Activated CD8-positive, alpha-beta memory T cell treated with anti-CD3 and anti-CD28 coated beads, Interleukin-2, amount 50 U/mL, for 24 hours (primary cell): Measurements from ENCODE around the gene SLC26A2.

ENCODE experiments used
- DNase-seq: peaks from one replicate; pipeline ENCODE4 v3.0.0-alpha.2; 2020; ENCODE audit errors: extremely low read depth

Gene SLC26A2

GRCh38 chr5:149960272-149961185, at the start of gene SLC26A2:
SLC26A2 (plus strand) TSS chr5:149960758; CDS start chr5:149977653, 16,895 bp downstream.
- DNase-seq = peak; percentile 88

DNA sequence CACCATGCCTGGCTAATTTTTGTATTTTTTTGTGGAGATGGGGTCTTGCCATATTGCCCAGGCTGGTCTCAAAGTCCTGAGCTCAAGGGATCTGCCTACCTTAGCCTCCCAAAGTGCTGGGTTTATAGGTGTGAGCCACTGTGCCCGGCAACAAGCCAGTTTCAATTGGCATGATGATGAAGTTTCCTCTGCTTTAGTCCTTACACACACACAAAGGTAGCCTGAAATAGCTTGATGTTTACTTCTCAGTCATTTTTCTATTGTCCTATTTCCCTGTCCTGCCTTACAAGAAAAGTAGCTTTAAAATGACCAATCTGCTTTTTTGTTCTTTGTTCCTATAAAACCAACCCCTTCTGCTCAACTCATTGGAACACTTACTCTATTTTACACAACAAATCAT, 49.5 kb upstream of the SLC26A2 start:
- DNase-seq = no peak

DNA sequence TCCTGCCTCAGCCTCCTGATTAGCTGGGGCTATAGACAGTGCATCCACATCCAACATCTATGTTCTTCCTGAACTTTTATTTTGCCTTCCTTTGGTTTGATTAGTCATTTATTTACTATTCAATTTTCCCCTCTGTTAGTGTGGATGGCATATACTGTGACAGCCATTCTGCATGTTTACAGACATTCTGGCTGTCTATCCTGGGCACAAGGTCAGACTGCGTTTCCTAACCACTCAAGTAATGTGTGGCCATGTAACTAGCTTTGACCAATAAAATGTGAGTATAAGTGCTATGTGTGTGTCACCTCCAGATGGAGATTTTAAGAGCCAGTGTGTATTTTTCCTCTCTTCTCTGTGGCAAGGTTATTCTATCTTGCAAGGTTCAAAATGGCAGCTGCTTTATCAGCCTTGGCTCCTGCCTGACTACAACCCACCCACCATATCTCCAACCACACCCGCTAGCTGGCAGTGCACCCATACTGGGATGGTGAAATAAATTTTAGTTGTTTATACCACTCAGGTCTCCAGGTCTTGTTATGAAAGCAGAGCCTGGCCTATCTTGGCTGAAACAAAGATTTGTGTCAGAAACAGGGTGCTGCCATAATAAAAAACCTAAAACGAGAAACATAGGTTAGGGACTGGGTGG, 48.2 kb upstream of the SLC26A2 start:
- DNase-seq = no peak

GRCh38 chr5:149913436-149914419, 46.8 kb upstream of the SLC26A2 start:
- no peak for DNase-seq

GRCh38 chr5:149915392-149916260, 44.9 kb upstream of the SLC26A2 start:
- no peak for DNase-seq

GRCh38 chr5:149916334-149917072, 44.1 kb upstream of the SLC26A2 start:
- no peak for DNase-seq

- no peak for DNase-seq
Observed at GRCh38 chr5:149917073-149917676, 43.4 kb upstream of the SLC26A2 start.

DNA sequence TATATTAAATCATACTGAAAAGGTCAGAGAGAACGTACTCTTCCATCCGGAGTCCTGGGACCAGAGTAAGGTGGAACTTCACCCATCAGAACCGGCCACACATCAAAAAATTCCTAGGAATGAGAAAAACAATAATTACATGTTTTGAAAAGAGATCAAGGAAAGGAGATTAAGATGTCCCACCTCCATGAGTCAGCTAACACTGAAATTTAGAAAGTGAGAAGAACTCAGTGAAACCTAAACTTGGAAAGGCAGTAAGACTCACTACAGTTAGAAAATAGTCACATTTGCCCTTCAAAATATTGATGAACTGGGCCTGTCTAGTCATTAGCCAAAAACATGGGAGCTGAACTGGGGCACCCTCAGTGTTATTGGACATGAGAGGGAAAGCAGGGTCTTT, 39.0 kb upstream of the SLC26A2 start:
- DNase-seq = no peak

- DNase-seq = no peak
Observed at GRCh38 chr5:149922950-149923349, 37.6 kb upstream of the SLC26A2 start.

GRCh38 chr5:149924486-149924885, 36.1 kb upstream of the SLC26A2 start:
- no peak for DNase-seq

DNA sequence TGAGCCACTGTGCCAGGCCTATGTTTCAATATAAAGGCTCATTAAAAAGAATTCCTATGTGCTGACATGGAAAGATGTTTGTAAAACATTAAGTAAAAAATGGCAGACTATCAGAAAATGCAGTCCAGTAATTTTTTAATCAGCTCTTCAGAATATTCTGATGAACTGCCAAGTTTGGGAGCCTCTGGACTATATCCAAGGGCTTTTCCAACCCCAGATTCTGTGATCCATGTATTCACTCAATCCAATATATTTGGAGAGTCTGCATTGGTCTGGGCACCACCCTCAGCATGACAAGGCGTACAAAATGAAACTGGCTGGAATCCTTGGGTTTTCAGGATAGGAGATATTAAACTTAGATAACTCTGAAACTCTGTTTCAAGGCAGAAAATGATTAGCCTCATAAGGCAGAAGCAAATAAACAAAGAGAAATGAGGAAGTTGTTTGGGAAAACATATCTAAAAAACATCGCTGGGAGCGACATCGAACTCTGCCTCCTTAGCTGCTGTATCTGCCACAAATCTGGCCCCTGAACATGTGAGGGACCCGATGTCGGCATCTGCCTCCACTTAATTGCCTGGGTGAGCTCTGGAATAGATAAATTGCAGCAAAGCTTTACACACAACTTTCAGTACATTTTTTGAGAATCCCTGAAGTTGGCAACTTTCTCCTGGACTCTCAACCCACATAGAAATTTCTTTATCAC, 30.4 kb upstream of the SLC26A2 start:
- no peak for DNase-seq

DNA sequence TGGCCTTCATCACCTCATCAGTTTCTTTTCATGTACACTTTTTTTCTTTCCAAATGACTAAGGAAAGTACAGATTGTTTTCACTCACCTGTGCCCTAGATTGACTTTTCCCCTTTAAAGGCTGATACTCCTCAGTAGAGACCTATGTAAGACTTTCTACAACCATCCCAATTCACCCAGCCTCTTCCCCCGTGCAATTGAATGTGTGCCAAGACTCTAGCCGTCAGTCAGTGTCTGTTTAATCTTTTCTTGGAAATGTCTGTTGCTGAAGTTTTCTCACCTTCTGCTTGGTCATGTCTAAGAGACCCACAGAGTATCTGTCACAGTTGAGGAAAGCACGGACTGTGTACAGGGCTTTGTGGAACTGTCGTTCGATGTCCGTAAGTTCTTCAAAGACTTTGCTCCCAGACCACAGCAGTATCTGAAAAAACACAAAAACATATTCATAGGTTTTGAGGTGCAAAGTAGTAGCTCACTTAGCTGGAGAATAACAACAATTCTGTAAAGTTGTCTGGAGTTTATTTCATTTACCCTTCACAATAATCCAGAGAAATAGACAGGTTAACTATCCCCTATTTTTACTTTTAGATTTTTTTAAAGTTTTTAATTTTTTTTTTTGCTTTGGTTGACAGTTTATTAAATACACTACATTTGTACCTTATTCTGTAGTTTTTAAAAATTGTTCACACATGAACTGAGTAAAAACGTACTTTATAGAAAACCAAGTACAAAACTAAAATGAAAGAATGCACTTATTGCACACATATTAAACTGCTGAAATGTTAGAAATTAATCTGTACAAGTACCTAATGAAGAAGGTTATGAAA, 29.6 kb upstream of the SLC26A2 start:
- DNase-seq = no peak

DNA sequence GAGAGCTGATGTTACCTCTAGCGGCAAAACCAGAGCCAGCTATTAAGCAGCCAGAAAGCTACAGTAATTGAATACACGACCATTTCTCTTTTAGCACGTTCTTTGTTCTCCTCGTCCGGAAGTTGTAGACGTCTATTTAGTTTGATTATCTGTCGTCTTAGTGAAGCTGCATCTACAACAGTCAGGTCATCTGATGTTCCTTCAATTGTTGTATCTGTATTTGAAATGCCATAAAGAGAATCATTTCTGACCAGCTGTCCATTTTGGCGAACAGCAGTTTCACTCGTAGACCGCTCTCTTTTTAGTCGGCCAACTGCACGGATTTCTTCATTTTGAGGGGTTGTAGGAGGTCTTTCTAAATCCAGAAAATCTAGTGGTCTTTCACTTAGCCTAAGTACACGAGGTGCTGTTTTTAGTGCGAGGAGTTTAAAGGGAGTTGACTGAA, 28.5 kb upstream of the SLC26A2 start:
- no peak for DNase-seq

DNA sequence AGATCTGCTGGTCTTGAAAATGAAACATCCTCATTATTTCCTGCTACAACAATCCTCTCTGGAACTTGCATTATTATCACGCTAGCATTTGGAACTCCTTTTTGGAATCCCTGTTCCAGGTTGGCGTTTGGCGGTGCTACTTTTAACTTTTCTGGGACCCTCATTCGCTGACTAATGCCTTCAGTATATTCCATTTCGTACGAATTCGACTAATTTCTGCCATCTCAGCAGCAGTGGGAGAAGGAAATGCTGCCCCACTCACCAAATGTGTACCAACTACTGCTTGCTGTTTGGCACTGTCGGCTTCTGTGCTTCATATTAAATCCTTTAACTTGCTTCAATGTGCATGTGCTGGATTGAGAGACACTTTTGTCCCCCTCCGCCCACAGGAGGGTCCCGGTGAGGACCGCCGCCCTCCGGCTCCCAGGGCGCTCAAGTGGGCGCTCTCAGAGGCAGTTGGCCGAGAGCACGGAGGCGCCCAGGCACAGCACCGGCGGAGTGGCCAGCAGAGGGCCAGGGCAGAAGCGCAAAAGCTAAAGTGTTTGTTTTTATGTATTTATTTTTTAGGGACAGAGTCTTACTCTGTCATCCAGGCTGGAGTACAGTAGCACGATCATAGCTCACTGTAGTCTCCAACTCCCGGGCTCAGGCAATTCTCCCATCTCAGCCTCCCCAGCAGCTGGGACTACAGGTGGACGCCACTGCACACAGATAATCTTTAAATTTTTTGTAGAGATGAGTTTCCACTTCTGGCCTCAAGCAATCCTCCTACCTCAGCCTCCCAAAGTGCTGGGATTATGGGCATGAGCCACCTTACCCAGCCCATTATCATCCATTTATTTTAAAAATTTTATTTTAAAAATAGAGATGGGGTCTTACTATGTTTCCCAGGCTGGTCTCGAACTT, 27.9 kb upstream of the SLC26A2 start:
- DNase-seq = no peak

- DNase-seq = no peak
Observed at GRCh38 chr5:149935431-149935901, 25.1 kb upstream of the SLC26A2 start.

DNA sequence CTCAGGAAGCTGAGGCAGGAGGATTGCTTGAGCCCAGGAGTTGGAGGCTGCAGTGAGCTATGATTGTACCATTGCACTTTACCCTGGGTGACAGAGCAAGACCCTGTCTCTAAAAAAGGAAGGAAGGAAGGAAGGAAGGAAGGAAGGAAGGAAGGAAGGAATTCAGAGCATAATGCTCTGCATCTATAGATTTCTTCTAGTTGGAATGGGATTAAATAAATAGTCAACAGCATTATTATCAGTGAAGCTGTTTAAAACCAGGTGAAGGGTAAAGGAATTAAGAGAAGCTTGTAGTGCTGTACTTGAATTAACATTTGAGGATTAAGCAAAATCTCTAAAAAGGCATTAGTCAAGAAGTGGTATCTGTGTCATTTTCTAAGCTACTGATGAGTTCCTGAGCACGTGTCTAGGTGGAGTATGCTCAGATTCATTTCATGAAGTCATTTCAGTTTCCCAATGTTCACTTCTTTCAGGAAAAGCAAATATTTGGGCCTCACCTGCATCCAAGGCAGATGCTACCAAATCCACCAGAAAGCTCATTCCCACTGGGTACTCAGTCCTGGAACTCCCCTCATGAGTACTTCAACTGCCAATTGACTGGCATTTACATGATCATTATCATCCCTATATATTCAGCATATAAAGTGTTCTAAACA, 24.4 kb upstream of the SLC26A2 start:
- no peak for DNase-seq
